ENCODE data around the gene PRKCH.

- TF ChIP-seq CTCF (IDR thresholded peaks at IDR 0.05) (no peak), ZFX (IDR thresholded peaks at IDR 0.05; ENCODE audit: borderline replicate concordance) (no peak)
Measured at GRCh38 chr14:61455351-61455750, 134.0 kb downstream of the PRKCH start.

Data from 22Rv1 (cell line).